Measurements from ENCODE around the gene ISOC2. TPM values are rescaled to one million over a fixed set of nuclear protein-coding genes. Genes with fewer than 3 reads are reported as not detected.

Gene ISOC2
- total RNA-seq, 1 donor from 2014 or later: 24.9 TPM

DNA sequence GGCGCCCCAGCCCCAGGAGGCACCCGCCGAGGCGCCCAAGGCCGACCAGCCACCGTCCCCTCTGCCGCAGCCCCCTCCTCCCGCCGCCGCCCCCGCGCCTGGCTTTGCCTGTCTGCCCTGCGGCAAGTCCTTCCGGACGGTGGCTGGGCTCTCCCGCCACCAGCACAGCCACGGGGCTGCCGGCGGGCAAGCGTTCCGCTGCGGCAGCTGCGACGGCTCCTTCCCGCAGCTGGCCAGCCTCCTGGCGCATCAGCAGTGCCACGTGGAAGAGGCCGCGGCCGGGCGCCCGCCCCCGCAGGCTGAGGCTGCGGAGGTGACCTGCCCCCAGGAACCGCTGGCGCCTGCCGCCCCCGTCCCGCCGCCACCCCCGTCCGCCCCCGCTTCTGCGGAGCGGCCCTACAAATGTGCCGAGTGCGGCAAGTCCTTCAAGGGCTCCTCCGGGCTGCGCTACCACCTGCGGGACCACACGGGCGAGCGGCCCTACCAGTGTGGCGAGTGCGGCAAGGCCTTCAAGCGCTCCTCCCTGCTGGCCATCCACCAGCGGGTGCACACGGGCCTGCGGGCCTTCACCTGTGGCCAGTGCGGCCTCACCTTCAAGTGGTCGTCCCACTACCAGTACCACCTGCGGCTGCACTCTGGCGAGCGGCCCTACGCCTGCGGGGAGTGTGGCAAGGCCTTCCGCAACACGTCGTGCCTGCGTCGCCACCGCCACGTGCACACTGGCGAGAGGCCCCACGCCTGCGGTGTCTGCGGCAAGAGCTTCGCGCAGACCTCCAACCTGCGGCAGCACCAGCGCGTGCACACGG lies 20.9 kb upstream of the ISOC2 start:
- Mint-ChIP-seq H3K4me3 (ENCODE audit: unreplicated experiment) (no peak overlapping the region), H3K9me3 (ENCODE audit: unreplicated experiment) (peaks cover 16% of the 10 kb centered on the region), H3K4me1 (ENCODE audit: low read depth, unreplicated experiment) (peaks cover 27% of the 10 kb centered on the region), H3K36me3 (ENCODE audit: unreplicated experiment) (no peaks in the 10 kb centered on the region), H3K27ac (ENCODE audit: unreplicated experiment) (no peak overlapping the region), H3K27me3 (ENCODE audit: unreplicated experiment) (peaks cover 15% of the 10 kb centered on the region)
- no peak for DNase-seq
- no peak for TF ChIP-seq CTCF (IDR thresholded peaks at IDR 0.05; ENCODE audit: partially characterized antibody, unreplicated experiment)

DNA sequence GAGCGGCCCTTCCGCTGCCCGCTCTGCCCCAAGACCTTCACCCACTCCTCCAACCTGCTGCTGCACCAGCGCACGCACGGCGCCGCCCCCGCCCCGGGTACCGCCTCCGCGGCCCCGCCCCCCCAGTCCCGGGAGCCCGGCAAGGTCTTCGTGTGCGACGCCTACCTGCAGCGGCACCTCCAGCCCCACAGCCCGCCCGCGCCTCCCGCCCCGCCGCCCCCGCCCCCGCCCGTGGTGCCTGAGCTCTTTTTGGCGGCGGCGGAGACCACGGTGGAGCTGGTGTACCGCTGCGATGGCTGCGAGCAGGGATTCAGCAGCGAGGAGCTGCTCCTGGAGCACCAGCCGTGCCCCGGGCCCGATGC lies 20.3 kb upstream of the ISOC2 start:
- no peak overlapping the region for H3K4me3 Mint-ChIP-seq (ENCODE audit: unreplicated experiment)
- peaks cover 21% of the 10 kb centered on the region for H3K9me3 Mint-ChIP-seq (ENCODE audit: unreplicated experiment)
- no peak for DNase-seq
- no peaks in the 10 kb centered on the region for H3K36me3 Mint-ChIP-seq (ENCODE audit: unreplicated experiment)
- H3K27ac Mint-ChIP-seq (ENCODE audit: unreplicated experiment): no peak overlapping the region
- peaks cover 24% of the 10 kb centered on the region for H3K4me1 Mint-ChIP-seq (ENCODE audit: low read depth, unreplicated experiment)
- TF ChIP-seq CTCF (IDR thresholded peaks at IDR 0.05; ENCODE audit: partially characterized antibody, unreplicated experiment): no peak
- peaks cover 12% of the 10 kb centered on the region for H3K27me3 Mint-ChIP-seq (ENCODE audit: unreplicated experiment)

DNA sequence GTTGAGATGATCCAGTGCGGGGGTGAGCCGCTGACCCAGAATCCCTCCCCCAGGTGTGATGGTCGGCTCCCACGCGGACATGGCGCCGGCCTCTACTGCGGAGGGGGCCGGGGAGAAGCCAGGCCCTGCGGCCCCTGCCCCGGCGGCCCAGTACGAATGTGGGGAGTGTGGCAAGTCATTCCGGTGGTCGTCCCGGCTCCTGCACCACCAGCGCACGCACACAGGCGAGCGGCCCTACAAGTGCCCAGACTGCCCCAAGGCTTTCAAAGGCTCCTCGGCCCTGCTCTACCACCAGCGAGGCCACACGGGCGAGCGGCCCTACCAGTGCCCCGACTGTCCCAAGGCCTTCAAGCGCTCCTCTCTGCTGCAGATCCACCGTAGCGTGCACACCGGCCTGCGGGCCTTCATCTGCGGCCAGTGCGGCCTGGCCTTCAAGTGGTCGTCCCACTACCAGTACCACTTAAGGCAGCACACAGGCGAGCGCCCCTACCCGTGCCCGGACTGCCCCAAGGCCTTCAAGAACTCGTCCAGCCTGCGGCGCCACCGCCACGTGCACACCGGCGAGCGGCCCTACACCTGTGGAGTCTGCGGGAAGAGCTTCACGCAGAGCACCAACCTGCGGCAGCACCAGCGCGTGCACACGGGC lies 19.8 kb upstream of the ISOC2 start:
- Mint-ChIP-seq H3K4me3 (ENCODE audit: unreplicated experiment) (no peak overlapping the region), H3K9me3 (ENCODE audit: unreplicated experiment) (peaks cover 22% of the 10 kb centered on the region), H3K36me3 (ENCODE audit: unreplicated experiment) (no peaks in the 10 kb centered on the region), H3K27me3 (ENCODE audit: unreplicated experiment) (peaks cover 13% of the 10 kb centered on the region), H3K4me1 (ENCODE audit: low read depth, unreplicated experiment) (peaks cover 24% of the 10 kb centered on the region), H3K27ac (ENCODE audit: unreplicated experiment) (no peak overlapping the region)
- no peak for TF ChIP-seq CTCF (IDR thresholded peaks at IDR 0.05; ENCODE audit: partially characterized antibody, unreplicated experiment)
- DNase-seq: no peak

DNA sequence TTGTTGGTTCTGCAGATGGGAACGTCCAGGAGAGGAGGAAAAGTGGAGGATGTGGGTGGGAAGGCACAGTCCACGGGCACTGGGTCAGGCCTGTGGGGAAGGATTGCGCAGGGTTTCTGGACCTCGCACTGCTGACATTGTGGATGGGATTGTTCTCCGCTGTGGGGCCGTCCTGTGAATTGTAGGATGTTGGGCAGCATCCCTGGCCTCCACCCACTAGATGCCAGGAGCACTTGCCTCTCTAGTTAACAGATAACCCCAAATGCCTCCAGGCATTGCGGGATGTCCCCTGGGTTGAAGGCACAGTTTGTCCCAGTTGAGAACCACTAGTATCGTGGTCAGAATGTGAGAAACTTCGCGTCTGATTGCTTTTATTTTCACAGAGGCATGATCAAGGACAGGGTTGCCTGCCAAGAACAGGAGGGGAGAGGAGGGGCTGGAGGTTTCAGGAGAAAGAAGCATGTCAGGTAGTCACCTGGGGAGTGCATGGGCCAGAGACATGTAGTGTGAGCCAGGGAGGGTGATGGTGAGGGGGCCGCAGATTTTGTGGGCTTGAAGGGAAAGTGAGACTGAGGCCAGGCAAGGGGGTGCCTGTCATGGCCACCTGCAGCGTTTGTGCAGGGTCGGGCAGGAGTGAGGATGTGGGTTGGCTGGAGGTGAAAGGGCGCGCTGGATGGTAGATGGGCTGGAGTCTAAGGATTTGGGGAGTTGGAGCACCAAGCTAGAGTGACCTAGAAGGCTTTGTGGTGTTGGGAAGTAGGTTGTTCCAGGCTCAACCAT lies 18.2 kb upstream of the ISOC2 start:
- Mint-ChIP-seq H3K4me3 (ENCODE audit: unreplicated experiment) (peak overlapping the region; percentile 92), H3K9me3 (ENCODE audit: unreplicated experiment) (peaks cover 18% of the 10 kb centered on the region), H3K4me1 (ENCODE audit: low read depth, unreplicated experiment) (peaks cover 20% of the 10 kb centered on the region), H3K27me3 (ENCODE audit: unreplicated experiment) (peaks cover 12% of the 10 kb centered on the region), H3K27ac (ENCODE audit: unreplicated experiment) (peak overlapping the region; percentile 4), H3K36me3 (ENCODE audit: unreplicated experiment) (no peaks in the 10 kb centered on the region)
- DNase-seq: no peak
- TF ChIP-seq CTCF (IDR thresholded peaks at IDR 0.05; ENCODE audit: partially characterized antibody, unreplicated experiment): no peak
